ENCODE results near the gene VAX1.
"Not testable (repeated sequence)": the region's sequence is repeated elsewhere in the genome, so short reads cannot be mapped to it uniquely, and the experiment has no call there.

The VAX1 gene, protein sequence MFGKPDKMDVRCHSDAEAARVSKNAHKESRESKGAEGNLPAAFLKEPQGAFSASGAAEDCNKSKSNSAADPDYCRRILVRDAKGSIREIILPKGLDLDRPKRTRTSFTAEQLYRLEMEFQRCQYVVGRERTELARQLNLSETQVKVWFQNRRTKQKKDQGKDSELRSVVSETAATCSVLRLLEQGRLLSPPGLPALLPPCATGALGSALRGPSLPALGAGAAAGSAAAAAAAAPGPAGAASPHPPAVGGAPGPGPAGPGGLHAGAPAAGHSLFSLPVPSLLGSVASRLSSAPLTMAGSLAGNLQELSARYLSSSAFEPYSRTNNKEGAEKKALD

DNA sequence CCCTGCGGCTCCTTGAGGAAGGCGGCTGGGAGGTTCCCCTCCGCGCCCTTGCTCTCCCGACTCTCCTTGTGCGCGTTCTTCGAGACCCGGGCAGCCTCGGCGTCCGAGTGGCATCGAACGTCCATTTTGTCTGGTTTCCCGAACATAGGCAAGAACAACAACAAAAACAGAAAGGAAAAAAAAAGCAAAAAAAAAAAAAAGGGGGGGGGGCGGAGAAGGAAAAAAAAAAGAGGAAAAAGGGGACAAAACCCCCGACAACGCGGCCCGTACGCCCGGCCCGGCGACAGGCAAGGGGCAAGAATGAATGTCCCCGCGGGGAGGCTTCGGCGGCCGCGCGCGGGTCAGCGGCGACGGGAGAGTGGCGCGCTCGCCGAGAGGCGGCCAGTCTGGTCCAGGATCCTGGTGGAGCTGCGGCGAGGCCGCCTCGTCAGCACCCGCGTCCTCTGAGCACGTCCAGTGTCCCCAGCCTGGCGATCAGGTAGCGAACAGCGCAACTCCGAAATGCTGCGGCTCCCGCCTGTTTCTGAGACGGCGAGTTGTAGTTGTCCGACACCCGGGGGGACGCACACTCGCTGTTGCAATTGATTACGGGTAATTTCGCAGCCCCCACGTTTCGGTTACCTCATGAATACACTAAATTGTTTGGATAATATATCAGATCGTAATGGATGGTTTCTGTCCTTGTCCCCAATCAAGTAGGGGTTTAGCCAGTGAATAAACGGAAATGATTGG is at the start of gene VAX1:
Gene VAX1 (minus strand): TSS at position 360 of the 732 bp plus-strand sequence. CDS start 214 bp downstream, at position 146.
- no peak for DNase-seq (ENCODE audit: low read depth)

DNA sequence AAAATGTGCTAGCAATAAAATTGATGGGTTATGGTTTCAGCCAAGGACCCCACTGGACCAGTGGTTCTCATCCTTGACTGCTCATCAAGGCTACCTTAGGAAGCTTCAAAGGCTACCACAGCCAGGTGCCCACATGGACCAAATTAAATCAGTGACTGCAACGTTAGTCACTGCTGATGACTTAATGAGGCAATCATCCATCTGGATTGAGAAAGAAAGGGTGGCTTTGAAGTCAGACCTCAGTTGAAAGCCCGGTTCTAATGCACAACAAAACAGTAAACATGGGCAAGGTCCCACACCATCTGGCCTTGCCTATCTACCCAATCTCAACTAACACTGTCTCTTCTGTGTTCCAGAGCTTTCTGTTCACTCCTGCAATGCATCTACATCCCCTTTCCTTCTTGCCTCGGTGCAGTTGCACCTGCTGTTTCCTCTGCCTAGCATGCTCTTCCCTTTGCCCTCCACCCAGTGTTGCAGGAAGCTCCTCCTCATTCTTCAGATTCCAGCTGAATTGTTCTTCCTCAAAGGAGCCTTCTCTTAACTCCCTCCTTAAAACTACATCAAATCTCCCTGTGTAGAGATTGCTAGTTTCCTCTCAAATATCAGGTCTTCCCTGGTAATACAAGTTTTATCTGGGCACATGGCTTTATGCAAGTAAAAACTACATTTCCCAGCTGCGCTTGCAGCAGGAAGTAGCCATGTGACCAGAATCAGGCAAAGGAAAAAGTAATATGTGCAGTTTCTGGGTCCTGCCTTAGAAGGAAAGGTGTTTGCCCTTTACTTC is 49.0 kb upstream of the VAX1 start:
- DNase-seq (ENCODE audit: low read depth), result no peak

DNA sequence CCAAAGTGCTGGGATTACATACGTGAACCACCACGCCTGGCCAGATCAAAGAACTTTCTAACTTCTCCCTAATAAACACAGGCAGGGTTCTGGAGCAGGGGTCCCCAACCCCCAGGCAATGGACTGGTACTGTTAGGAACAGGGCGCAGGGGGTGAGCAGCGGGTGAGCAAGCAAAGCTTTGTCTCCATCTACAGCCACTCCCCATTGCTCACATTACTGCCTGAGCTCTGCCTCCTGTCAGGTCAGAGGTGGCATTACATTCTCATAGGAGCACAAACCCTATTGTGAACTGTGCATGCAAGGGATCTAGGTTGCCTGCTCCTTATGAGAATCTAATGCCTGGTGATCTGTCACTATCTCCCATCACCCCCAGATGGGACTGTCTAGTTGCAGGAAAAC is 47.7 kb upstream of the VAX1 start:
- not testable (repeated sequence) for DNase-seq (ENCODE audit: low read depth)

DNA sequence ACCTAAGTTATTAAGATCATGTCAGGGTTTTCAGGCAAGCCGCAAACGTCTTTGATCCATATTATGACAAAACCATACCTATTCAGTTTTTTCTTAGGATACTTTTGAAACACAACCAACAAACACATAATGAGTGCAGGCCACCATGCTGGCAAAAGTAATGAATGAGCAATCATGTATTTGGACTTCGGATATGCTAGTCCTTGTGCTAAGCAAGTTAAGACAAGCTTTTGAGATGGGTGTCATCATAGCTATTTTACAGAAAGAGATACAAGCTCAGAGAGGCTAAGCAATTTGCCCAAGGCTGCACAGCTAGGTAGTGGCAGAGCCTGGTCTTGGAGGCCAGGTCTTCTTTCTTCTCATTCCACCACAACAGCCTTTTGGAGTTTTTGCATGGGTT is 46.8 kb upstream of the VAX1 start:
- DNase-seq (ENCODE audit: low read depth), result no peak

DNA sequence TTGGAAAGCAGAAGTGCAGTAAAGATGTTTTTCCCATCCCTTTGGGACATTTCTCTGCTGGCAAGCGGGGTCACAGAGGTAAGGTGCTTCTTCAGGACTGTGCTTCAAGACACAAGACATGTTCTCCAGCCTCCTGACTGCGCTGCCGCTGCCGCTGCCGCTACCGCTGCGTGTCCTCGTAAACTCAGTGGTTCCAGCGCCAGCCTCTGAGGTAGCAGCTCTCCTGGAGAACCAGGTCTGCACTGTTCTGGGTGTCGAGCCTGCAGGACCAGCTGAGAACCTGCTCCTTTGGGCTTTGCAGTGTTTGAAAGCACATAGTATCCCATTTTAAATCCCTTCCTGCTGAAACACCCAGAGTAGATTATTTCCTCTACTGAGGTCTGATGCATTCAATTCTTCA is 46.2 kb upstream of the VAX1 start:
- DNase-seq (ENCODE audit: low read depth), result no peak

DNA sequence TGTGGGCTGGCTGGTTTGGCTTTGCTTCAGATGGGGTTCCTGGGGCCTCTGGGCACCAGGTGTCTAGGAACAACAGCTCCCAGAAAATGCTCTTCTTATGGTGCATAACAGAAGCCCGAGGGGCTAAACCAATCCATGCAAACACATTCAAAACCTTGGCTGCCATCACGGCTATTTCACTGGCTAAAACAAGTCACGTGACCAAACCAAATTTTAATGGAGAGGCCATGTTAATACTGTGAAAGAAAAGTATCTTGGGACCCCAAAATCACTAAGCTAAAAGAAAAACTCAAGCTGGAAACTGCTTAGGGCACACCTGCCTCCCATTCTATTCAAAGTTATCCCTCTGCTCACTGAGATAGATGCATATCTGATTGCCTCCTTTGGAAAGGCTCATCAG is 40.1 kb upstream of the VAX1 start:
- DNase-seq (ENCODE audit: low read depth), result no peak

DNA sequence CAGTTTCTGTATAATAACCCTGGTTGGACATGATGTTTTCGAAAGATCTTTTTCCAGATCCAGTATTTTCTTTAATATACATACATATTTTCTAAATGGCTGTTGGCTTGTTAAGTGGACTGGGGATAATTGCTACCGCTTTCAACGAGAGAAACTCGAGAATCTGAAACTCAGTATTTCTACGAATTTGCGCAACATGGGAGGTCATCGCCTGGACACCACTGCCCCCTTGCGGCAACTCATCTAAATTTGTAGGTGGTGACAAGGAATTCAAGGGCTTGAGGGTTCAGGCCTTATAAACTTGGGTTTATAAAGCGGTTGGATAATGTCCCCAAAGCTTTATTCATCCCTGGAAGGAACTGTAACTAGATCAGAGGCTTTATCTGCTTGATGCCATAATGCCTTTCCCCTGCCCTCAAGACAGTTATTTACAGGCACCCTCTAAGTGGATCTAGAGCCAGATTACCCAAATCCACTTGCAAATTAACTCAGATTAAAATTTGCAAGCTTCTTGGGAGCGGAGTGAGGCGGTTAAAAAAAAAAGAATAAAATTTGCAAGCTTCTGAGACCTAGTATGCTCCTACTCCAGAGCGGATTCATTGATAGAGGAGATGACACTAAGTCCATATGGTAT is 37.9 kb upstream of the VAX1 start:
- DNase-seq (ENCODE audit: low read depth), result no peak

DNA sequence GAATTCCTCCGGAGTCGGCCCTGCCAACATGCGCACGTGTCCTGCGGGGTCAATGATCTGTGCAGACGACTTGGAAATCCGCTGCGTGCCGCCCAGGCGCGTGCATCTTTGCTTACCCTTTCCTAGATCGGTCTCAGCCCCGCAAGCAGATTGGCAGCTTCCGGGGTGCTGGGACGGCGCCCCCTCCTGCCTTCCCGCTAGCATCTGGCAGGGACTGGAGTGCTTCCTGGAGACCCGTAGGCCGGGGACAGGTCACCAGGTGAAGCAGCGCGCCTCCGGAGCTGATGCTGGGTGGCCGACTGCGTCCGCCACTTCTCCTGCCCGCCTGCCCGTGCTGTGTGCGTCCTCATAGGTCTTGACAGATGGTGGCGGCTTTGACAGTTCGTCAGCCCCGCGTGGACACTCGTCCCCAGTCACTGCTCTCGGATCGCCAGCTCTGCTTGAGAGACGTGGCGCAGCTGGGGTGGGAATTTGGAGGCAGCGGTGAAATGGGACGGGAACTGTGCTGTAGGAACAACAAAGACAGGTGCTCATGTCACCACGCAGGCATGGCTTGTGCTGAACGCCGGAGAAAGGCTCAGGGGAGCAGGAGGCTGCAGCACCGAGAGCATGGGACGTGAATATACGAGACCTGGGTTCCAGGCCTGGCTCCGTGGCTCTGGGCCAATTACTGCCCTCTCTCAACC is 37.3 kb upstream of the VAX1 start:
- no peak for DNase-seq (ENCODE audit: low read depth)

DNA sequence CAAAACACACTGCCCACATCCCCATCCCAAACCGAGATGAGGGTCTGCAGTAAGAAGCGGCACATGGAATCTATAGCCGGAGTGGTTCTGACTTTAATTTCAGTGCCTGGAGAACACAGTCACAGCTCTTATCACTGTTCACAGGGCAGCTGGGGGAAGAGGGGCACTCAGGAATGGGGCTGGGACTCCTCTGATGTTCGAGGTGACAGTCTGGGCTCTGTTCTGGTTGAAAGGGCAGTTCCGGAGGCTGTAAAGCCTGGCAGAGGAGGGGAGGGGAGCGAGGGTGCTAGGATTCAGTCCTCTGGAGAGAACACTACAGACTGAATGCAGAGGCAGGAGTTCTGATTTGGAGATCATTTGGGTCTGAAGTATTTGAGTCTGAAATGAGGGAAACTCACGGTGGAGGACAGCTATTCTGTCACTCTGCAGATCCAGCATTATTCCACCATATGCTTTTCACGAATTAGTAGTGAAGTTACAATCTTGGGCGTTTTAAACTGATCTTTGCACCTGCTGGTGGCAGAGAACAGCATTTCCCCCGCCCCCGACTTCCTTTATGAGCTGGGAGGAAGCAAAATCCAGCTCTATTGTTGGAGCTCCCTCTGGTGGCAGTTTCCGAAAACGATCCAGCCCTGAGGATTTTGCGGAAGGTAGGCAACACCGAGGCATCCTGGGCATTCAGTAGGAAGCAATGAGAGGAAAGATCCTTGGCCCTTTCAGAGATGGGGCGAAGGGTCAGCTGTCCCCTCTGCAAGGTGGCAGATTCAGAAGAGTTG is 36.6 kb upstream of the VAX1 start:
- DNase-seq (ENCODE audit: low read depth), result no peak

DNA sequence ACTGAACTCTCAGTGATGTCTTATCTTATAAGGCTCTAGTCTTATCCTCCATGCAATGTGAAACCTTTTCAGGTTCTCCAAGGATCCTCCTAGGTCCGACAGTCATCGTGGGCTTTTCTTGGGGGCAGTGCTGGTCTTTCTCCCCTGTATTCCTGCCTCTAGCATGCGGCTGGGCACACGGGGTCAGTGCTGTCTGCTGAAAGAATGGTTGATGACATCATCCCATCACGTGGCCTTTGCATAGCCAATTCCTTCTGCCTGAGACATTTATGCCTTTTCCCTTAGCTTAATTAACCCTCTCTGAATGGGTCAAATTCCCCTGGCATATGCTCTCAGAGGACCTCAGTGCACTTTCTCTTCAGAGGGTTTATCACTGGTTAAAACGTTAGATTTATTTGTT is 32.2 kb upstream of the VAX1 start:
- no peak for DNase-seq (ENCODE audit: low read depth)

DNA sequence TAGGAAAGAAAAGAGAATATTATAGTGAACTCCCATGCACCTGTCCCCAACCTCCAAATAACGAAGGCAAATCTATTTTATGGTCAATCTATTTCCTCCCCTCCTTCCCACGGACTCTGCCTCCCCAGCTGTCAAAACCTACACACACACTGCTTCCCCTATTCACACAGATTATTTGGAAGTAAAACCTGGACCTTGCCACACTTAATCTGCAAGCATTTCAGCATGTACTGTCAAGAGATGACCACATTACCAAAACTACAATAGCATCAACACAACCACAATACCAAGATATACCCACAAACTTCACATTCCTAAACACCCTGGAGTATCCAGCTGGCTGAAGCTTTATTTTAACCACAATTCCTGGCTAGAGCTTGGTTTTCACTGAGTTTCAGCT is 31.4 kb upstream of the VAX1 start:
- no peak for DNase-seq (ENCODE audit: low read depth)

DNA sequence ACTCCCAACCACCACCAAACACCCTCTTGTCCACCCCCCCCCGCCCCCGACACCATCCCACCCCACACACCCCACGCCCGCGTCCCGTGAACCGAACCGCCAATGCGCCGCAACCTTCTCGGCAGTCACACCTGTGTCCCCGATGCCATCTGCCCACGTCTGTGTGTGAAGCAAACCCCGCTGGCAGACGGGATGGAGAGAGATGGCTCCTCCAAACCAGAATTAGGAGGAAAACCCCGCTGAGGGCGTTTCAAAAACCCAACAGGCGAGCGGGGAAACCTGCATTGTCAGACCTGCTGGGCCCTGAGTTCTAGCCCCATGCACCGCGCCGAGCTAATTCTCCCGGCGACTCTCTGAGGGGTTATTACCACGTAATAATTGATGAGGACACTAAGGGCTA is 30.7 kb upstream of the VAX1 start:
- no peak for DNase-seq (ENCODE audit: low read depth)

DNA sequence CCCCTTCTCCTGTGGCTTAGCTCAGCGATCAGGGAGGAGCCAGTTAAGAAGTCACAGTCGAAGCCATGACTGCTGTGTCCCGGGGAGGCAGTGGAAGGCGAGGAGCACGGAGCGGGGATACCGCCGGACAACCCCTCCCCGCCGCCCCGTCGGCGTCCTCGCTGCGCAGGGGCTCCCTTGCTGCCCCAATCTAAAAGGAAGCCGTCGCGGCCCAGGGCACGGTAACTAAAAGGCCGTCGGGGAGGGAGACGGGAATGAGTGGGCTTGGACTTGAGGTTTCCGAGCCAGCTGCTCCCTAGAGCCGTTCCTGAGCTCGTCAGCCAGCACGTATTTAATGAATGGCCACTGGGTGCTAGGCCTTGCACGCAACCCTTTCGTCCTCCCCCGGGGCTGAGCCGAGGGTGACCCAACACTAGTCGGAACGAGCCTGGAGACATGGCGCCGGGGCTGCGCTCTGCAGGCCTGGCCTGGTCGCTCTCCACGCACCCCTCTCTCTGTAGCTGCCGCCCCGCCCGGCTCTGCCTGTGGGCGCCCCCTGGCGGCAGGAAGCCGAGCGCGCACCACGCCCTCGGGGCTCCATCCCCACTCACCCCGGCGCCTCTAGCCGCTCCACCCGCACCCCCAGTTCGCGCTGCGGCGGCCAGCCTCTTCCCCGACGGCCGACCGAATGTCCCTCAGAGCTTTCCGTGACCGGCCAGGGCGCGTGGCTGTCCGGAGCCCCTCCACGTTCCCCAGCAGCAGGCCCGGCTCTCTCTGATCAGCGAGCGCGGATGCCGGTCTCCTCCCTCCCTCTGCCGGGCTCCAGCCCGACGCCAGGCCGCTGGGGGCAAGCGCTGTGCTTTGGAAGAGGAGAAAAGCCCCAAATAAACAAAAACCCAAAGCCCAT is 30.0 kb upstream of the VAX1 start:
- no peak for DNase-seq (ENCODE audit: low read depth)

DNA sequence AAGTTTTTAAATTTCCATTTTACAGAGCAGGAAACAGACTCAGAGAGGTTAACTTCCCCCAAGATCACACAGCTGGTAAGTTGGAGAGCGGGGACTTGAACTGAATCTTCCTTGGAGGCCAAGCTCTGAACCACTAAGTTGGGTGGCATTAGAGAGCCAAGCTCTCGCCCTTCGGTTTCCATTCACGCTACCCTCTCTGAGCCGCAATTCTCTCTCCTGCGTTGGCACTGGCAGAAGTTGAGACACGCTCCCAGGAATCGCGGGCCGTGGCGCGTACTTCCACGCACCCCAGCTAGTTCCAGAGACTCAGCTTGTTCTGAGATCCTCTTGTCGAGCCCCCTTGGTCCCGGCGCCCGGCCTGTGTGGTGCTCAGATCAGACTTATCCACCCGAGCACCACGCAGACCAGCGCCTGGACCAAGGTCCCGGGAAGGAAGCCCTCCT is 29.3 kb upstream of the VAX1 start:
- DNase-seq (ENCODE audit: low read depth), result no peak

DNA sequence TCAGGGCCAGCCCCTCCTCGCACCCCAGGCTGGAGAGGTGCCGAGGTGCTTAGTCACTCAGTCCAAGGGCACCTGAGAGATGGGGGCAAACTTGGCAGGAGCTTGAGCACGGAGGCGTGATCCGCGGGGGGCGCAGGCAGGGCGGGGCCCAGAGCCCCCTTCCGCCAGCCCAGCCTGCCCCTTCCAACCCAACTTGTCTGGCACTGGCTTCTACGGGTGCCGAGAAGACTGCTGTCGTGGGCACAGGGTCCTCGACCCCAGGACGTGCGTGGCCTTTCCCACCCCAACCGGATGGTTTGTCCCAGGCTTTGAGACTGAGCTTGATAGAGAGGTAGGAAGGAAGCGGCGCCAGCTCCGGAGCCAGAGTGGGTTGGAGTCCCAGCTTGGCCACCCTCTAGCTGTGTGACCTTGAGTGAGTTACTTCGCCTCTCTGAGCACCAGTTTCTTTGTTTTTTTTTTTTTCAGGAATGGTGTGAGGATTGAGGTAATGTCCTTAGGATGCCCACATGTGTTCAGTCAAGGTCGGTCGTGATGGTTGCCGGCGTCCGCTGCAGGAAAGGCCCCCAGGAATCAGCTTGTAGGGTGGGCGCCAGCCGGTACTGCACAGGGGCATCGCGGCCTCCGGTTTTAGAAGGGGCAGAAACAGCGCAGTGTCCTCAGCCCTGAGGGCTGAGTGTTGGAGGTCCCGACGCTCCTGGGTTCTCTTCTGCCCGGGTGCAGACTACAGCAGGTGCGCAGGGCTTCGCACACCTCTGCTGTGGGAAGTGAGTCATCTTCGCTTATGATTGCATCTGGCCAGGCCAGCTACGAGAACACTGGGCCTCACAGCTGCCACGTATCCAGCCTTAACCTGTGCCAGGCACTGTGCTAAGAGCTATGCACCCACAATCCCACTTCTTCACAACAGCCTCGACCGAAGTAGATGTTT is 28.6 kb upstream of the VAX1 start:
- no peak for DNase-seq (ENCODE audit: low read depth)

DNA sequence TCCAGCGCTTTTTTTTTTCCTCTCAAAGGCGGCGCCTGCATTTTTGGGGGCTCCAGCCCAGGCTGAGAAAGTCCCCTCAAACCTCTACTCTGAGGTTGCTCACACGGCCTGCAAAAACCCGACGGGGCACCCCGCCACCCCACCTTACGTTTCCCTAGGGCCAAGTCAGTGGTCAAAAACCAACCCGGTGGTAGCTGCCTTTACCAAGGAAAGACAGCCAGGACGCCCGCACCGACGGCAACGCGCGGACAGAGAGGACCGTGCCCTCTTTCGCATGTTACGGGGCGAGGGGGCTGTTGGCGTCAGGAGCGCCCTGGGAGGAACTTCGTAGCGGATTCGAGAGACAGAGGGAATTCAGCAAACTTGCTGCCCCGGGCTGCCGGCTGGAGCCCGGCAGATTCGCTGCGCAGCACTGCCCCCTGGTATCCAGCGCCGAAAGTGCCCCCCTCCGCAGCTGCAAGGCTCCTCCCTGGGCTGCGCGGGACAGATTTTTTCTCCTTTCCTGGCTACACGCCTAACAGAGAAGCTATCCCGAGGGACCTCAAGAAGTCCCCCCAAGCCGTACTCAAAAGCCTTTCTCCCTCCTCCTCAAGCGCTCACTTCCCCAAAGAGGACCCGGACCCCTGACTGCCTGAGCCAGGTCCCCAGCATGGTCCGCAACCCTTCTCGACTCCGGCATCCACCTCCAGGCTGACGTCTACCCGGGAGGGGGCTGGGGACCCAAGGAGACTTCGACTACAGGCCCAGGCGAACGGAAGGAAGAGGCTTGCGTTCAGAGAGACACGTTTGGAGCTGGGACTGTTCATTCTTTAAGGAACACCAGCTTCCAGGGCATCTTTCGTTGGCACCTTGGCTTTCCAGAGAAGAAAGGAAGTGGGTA is 27.7 kb upstream of the VAX1 start:
- no peak for DNase-seq (ENCODE audit: low read depth)

DNA sequence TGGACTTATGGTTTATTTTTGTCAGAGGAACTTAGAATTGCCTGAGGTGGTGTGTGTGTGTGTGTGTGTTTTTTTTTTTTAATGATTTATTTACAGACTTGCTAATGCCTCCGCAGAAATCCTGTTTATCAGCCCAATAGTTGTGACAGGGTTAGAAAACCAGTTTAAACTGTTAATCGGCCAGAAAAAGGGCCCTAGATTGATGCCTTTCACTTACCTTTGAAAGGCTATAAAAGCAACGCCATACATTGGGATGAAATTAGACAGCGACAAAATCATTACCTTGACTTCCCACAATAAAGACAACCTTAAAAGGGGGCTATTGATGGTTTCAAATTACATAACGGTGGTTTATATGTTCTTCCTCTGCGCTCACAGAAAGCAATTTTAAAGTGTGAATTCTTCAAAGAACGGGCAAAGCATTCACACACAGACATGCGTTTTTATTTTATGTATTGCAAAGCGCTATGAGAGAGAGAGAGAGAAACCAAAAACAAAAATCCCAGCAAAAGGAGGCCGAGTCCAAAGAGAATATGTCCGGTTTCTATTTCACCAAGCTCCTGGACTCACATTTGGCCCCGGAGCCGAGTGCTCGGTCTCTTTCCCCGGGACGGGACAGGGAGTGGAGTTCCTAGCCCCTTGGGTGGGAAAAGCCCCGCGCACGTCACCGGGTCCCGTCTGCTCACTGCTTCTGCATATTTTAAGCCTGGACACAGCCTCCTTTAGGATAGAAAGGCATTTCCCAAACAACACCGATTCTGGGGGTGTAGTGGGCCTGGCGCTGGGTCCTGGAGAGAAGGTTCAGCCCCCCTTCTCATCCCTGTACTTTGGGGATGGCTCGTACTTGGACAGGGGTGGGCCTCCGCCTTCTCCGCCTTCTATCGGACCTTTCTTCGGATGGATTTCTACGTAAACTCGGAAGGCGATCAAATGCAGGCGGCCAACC is 26.8 kb upstream of the VAX1 start:
- DNase-seq (ENCODE audit: low read depth), result no peak
